Peyer's patch (tissue), 4 donors: ENCODE results near the gene ANKRD29.

ENCODE experiments used
- CTCF ChIP-seq, 6 experiments: fragments of 450-650 bp in 4 of 6; fragments of 200-600 bp in 2 of 6; sonication (generic) in 1 of 6; IDR thresholded peaks; one replicate each; pipeline ENCODE4 v1.5.1; 2017 to 2019; ENCODE audit warnings: antibody characterized with exemption in 6 of 6, mild to moderate bottlenecking in 3 of 6, moderate library complexity in 1 of 6
- POLR2A ChIP-seq, 2 donors: fragments of 450-650 bp; IDR thresholded peaks; one replicate each; pipeline ENCODE4 v1.5.1; 2017; ENCODE audit warnings: antibody characterized with exemption in 2 of 2, mild to moderate bottlenecking in 2 of 2, moderate library complexity in 2 of 2

- TF ChIP-seq POLR2A (IDR thresholded peaks at IDR 0.05) (no peak), CTCF (IDR thresholded peaks at IDR 0.05) (no peak)
Measured at GRCh38 chr18:23669804-23670405, 7.2 kb upstream of the ANKRD29 start.
